GM12873 (cell line): Measurements from ENCODE around the gene NDUFS8.

Experiments
- TF ChIP-seq, protein P1 (sequence below): IDR thresholded peaks from 2 replicates; pipeline ENCODE4 v1.5.1; 2012; ENCODE audit warnings: low read depth, mild to moderate bottlenecking, moderate library complexity, low read length, control low read depth; ENCODE audit not compliant: insufficient read depth; ENCODE audit errors: missing control alignments

The NDUFS8 gene

DNA sequence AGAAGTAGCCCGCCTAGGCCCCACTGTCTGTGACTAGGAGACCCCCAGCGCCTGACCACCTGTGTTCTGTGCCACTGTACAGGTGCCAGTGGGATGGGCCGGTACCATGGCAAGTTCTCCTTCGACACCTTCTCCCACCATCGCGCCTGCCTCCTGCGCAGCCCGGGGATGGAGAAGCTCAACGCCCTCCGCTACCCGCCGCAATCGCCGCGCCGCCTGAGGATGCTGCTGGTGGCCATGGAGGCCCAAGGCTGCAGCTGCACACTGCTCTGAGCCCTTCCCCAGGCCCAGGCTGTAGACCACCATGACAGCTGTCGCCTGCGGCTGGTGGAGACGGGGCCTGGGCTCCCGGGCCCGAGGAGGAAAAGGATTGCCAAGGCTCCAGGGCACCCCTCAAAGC, 2.8 kb upstream of the NDUFS8 start:
- TF ChIP-seq, protein P1, sequence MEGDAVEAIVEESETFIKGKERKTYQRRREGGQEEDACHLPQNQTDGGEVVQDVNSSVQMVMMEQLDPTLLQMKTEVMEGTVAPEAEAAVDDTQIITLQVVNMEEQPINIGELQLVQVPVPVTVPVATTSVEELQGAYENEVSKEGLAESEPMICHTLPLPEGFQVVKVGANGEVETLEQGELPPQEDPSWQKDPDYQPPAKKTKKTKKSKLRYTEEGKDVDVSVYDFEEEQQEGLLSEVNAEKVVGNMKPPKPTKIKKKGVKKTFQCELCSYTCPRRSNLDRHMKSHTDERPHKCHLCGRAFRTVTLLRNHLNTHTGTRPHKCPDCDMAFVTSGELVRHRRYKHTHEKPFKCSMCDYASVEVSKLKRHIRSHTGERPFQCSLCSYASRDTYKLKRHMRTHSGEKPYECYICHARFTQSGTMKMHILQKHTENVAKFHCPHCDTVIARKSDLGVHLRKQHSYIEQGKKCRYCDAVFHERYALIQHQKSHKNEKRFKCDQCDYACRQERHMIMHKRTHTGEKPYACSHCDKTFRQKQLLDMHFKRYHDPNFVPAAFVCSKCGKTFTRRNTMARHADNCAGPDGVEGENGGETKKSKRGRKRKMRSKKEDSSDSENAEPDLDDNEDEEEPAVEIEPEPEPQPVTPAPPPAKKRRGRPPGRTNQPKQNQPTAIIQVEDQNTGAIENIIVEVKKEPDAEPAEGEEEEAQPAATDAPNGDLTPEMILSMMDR: no peak

DNA sequence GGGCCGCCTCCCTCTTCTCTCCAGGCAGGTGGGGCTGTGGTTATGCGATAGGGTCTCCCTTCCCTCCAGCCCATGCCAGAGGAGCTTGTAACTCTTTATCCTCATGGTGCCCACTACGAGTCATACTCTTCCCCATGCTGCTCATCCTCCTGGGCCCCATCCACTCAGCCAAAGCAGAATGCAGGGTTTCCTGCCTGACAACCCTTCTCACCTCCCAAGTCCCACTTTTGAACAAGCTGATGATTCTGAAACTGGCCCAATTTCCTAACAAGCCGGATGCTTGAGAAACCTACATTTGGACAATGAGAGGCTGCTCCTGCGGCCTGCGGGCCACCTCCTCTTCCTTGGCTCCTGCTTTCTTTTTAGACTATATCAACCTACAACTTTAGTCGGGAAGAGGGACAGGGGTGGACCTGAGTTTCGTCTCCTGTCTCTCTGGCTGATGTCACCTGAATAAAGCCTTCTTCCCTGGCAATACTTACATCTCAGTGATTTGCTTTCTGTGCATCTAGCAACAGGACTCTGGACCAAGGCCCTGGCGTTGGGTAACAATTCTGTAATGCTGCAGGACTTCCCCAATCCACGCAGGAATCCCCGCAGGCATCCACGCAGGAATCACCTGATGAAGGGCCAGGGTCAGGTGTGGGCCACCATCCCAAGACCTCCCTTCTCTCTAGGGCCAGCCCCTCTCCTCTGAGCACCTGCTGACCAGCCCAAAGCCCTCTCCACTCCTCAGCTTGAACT, 1.5 kb upstream of the NDUFS8 start:
- TF ChIP-seq, protein P1: no peak

DNA sequence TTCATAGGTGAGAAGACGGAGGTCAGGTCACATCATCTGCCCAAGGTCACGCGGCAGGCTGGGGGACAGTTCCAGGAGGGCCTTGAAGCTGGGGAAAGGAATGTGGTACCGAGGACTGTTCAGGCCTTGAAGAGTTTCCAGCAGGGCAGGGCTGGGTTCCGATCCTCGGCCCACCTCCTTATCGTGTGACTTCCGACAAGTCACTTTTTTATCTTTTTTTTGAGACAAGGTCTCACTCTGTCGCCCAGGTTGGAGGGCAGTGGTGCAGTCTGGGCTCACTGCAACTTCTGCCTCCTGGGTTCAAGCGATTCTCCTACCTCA, 623 bp downstream of the NDUFS8 start:
- TF ChIP-seq, protein P1: no peak

DNA sequence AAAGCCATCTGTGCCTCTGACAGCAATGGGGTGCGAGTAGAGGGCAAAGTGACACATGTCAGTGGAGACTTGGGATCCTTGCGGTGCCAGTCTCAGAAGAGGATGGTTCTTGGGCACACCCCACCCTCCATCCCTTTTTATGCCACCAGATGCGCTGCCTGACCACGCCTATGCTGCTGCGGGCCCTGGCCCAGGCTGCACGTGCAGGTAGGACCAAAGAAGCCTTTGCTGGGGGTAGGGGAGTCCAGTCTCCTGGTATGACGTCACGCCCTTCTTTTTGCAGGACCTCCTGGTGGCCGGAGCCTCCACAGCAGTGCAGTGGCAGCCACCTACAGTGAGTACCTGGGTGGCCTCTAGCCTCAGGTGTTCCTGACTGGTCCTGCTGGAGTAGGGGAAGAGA, 1.5 kb downstream of the NDUFS8 start:
- TF ChIP-seq, protein P1: no peak

DNA sequence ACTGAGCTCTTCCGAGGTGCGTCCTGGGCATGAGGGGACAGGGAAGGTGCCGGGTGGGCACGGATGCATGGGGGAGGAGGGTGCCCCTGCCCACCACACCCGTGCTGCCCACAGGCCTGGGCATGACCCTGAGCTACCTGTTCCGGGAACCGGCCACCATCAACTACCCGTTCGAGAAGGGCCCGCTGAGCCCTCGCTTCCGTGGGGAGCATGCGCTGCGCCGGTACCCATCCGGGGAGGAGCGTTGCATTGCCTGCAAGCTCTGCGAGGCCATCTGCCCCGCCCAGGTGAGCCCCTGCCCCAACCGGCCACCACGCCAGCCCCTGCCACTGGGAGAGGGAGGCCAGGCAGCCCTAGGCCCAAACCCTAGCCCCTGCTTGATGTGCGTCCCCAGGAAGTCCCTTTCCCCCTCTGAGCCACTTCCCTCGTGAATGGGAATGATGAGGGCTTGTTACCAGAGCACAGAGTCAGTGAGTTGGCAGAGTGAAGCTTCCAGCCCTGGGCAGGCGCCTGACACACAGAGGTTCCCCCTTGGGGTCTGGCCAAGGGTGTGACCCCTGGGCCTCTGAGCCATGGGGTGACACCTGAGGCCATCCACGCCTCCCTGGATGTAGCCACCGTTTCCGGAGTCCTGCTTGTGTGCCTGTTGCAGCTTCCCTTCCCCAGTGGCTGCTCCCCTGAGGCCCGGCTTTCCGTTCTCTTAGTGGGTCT, 2.7 kb downstream of the NDUFS8 start:
- TF ChIP-seq, protein P1: no peak

DNA sequence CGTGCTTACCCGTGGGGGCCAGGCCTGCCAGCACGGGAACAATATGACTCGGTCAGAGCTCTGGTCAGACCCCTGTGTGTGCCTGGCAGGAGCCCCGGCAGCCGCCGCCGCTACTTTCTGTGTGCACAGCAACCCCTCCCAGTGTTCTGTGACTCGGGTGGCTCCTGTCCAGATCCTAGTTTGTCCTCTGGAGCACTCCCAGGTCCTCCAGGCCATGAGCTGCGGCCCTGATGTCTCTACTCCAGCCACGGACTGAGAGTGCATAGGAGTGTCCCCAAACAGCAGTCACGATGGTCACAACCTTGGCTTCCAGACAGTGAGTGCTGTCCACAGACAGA, 3.2 kb downstream of the NDUFS8 start:
- TF ChIP-seq, protein P1: no peak

DNA sequence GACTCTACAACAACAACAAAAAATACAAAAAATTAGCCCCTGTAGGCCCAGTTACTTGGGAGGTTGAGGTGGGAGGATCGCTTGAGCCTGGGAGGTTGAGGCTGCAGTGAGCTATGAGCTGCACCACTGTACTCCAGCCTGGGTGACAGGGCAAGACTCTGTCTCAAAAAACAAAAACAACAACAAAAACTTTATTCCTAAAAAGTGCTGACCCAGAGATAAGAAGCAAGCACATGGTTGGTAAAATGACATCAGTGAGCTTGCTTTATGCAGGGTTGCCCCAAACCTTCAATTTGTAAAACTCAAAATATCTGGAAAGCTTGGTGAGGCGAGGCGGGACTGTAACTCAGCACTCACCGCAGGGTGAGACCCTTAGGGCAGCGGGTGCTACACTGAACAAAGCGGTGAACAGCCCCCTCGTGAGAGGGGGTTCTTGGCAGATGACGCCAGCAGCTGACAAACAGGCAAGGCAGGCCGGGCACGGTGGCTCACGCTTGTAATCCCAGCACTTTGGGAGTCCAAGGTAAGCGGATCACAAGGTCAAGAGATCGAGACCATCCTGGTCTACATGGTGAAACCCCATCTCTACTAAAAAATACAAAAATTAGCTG, 4.9 kb downstream of the NDUFS8 start:
- TF ChIP-seq, protein P1: no peak
